HL-60 (cell line): ENCODE measurements around the gene GRIA1.

Experiments
- DNase-seq, 2 experiments: peaks; one replicate each; pipeline ENCODE4 v3.0.0-alpha.2; 2010 to 2020; ENCODE audit warnings: low read depth in 1 of 2, low spot score in 1 of 2
- H3K27ac ChIP-seq: fragments of 250-450 bp; sonication (Bioruptor Pico); replicated peaks from 2 replicates; pipeline ENCODE4 v1.5.1; 2020; ENCODE audit warnings: mild to moderate bottlenecking, moderate library complexity
- H3K27me3 ChIP-seq: fragments of 250-450 bp; sonication (Bioruptor Pico); 2 replicates; pipeline ENCODE4 v1.5.1; 2021; ENCODE audit warnings: mild to moderate bottlenecking, moderate library complexity; ENCODE audit not compliant: insufficient read depth, poor library complexity, severe bottlenecking
- H3K4me3 ChIP-seq: replicated peaks from 2 replicates; pipeline ENCODE4 v1.5.1; 2011; ENCODE audit warnings: mild to moderate bottlenecking, control low read depth, low read length; ENCODE audit not compliant: insufficient read depth
- CTCF ChIP-seq: IDR thresholded peaks from one replicate; pipeline ENCODE4 v1.5.1; 2011; ENCODE audit warnings: low read length, control low read depth, inconsistent platforms; ENCODE audit not compliant: insufficient read depth
- GABPA ChIP-seq: IDR thresholded peaks from 2 replicates; pipeline ENCODE4 v1.6.1; 2012; ENCODE audit warnings: low read depth
- POLR2AphosphoS5 ChIP-seq: IDR thresholded peaks from 2 replicates; pipeline ENCODE4 v1.6.1; 2012; ENCODE audit warnings: low read depth
- REST ChIP-seq: IDR thresholded peaks from 2 replicates; pipeline ENCODE4 v1.6.1; 2012; ENCODE audit warnings: low read depth; ENCODE audit not compliant: insufficient replicate concordance
- SPI1 ChIP-seq: IDR thresholded peaks from 2 replicates; pipeline ENCODE4 v1.6.1; 2012; ENCODE audit warnings: low read depth, mild to moderate bottlenecking, borderline replicate concordance

GRIA1 gene

DNA sequence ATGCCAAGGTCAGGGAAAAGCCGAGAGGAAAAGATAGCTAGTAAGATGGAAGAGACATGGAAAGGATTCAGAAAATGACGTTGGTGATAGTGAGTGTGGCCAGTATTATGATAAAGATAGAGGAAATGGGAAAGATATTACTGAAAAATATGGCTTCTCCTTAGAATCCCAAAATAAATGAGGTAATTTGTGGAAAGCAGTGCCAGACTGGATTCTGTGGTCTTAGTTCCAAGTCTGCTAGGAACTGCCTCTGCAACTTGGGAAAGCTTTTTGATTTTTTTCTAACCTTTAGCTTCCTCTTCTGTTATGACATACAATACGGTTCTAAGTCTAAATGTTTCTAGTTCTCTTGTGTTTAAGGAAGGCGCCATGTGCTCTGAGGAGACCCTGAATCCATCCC is 54.2 kb downstream of the GRIA1 start:
- DNase-seq, result no peak
- Histone ChIP-seq H3K27ac (no peak overlapping the region), H3K27me3 (no peaks in the 10 kb centered on the region), H3K4me3 (no peak overlapping the region)
- TF ChIP-seq REST (no peak), GABPA (no peak), CTCF (no peak), POLR2AphosphoS5 (no peak), SPI1 (no peak)

- H3K27me3 ChIP-seq, result no peaks in the 10 kb centered on the region
- DNase-seq, result no peak
- no peak overlapping the region for H3K4me3 ChIP-seq
- TF ChIP-seq POLR2AphosphoS5 (no peak), REST (no peak), SPI1 (no peak)
- H3K27ac ChIP-seq, result no peak overlapping the region
Observed at GRCh38 chr5:153546566-153546965, 56.1 kb downstream of the GRIA1 start.

DNA sequence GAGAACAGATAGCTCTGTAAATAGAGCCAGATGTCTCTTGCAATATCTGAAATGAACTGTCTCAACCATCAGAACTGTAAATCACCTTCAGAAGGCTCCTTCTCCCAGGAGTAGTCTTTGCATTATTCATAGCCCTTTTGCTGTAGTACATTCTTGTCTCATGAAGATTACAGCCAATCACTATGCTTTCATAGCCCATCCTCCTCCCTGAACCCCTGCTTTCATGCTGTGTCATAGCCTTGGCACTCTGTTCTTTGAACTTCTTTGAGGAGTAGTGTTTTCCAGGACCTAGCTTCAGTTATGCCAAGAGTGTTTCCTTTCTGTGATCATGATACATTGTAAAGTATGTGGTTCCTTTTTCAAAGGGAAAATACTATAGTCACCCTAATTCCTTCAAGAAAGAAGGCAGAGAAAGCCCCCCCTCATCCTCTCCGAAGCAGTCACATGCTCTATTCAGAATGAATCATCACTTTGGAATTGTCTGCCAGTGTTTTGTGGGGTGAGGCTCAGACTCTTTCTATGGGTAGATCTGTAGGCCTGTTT is 61.1 kb downstream of the GRIA1 start:
- no peak for TF ChIP-seq SPI1
- no peak for TF ChIP-seq POLR2AphosphoS5
- no peak for TF ChIP-seq REST
- H3K4me3 ChIP-seq, result no peak overlapping the region
- no peak for DNase-seq
- H3K27me3 ChIP-seq, result no peaks in the 10 kb centered on the region
- H3K27ac ChIP-seq, result no peak overlapping the region

DNA sequence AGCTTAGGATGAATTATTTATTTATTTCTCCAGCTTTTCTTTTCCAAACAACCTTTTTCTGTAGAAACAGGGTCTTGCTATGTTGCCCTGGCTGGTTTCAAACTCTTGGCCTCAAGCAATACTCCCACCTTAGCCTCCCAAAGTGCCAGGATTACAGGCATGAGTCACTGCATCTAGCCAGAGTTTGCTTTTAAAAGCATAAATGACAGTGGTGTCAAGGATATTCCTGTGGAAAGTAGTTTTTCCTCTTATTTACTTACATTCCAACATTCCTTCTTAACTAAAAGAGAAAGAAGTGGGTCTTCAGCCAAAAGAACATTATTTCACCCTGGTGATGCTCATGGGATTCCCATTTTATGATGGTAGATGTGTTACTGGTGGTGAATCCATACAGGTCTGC is 62.4 kb downstream of the GRIA1 start:
- H3K4me3 ChIP-seq, result no peak overlapping the region
- H3K27me3 ChIP-seq, result no peaks in the 10 kb centered on the region
- no peak for DNase-seq
- no peak overlapping the region for H3K27ac ChIP-seq
- no peak for TF ChIP-seq SPI1
- TF ChIP-seq POLR2AphosphoS5, result no peak
- TF ChIP-seq GABPA, result no peak
- TF ChIP-seq REST, result no peak
- no peak for TF ChIP-seq CTCF
